Stimulated activated effector memory CD8-positive, alpha-beta T cell treated with anti-CD3 and anti-CD28 coated beads, Interleukin-12 subunit alpha, Interleukin-12 subunit beta, amount 100 ng/mL, for 72 hours (primary cell): Measurements from ENCODE around the gene MACROD2.

ENCODE experiments used
- ATAC-seq: fragments of 150-1000 bp; cut with Tn5 transposase; 2 replicates; pipeline ENCODE4 v1.10.0; 2021
- DNase-seq, 2 donors: peaks; one replicate each; pipeline ENCODE4 v3.0.0; 2021 to 2022; ENCODE audit warnings: low spot score in 2 of 2
- H3K27ac Mint-ChIP-seq: one replicate; pipeline ENCODE4 v1.8.0; 2022; ENCODE audit warnings: mild to moderate bottlenecking, mixed read lengths
- H3K36me3 Mint-ChIP-seq: one replicate; pipeline ENCODE4 v1.8.0; 2022; ENCODE audit warnings: mild to moderate bottlenecking, mixed read lengths
- H3K4me1 Mint-ChIP-seq: one replicate; pipeline ENCODE4 v1.8.0; 2022; ENCODE audit warnings: mixed read lengths
- H3K4me3 Mint-ChIP-seq: one replicate; pipeline ENCODE4 v1.8.0; 2022; ENCODE audit warnings: mild to moderate bottlenecking, mixed read lengths
- H3K9me3 Mint-ChIP-seq: one replicate; pipeline ENCODE4 v1.8.0; 2022; ENCODE audit warnings: mixed read lengths

The MACROD2 gene

DNA sequence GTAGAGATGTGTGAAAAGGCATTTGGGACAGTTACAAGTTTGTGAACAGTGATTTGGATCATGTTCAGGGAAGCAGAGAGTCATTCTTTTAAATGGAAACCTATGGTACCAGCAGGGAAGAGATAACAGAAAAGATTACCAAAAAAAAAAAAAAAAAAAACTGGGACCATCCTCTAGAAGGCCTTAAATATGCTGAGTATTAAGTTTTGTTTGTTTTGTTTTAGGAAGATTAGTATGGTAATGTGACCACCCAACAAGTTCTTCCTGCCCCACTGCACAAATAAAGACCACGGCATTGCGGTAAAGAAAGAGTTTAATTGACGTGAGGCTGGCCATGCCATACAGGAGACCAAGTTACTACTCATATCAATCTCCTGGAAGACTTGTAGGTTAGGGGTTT, 1631.8 kb downstream of the MACROD2 start:
- Mint-ChIP-seq H3K4me1 (no peaks in the 10 kb centered on the region), H3K9me3 (peaks cover 10% of the 10 kb centered on the region), H3K27ac (no peak overlapping the region), H3K36me3 (no peaks in the 10 kb centered on the region), H3K4me3 (no peak overlapping the region)
- ATAC-seq (no peak), DNase-seq (no peak)

GRCh38 chr20:15627501-15627903, 1632.2 kb downstream of the MACROD2 start:
- H3K27ac Mint-ChIP-seq, result no peak overlapping the region
- H3K4me3 Mint-ChIP-seq, result no peak overlapping the region
- ATAC-seq, result no peak
- no peaks in the 10 kb centered on the region for H3K4me1 Mint-ChIP-seq
- peaks cover 10% of the 10 kb centered on the region for H3K9me3 Mint-ChIP-seq
- no peaks in the 10 kb centered on the region for H3K36me3 Mint-ChIP-seq
- no peak for DNase-seq

GRCh38 chr20:15628851-15629353, 1633.6 kb downstream of the MACROD2 start:
- Mint-ChIP-seq H3K27ac (no peak overlapping the region), H3K4me3 (no peak overlapping the region), H3K36me3 (no peaks in the 10 kb centered on the region), H3K4me1 (no peaks in the 10 kb centered on the region), H3K9me3 (peaks cover 10% of the 10 kb centered on the region)
- DNase-seq (no peak), ATAC-seq (no peak)

DNA sequence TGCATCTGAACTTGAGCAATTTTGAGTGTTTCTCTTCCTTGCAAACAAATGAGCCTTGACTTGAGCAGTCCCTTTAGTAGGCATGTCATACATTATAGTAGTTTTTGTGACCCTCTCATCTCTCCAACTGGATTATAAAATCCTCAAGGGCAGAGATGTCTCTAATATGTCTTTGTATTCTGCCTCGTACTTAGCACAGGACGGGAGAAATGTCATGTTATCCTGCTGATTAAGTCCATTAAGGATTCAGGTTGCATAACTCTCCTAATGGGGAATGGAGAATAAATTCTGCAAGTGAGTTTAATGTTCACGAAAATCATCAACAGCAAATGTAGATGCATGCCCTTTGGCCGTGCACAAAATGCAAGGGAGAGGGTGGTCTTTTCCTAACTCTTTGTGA, 1635.0 kb downstream of the MACROD2 start:
- Mint-ChIP-seq H3K4me1 (no peaks in the 10 kb centered on the region), H3K9me3 (peaks cover 14% of the 10 kb centered on the region), H3K36me3 (no peaks in the 10 kb centered on the region), H3K27ac (no peak overlapping the region), H3K4me3 (no peak overlapping the region)
- no peak for ATAC-seq
- no peak for DNase-seq

GRCh38 chr20:15632680-15633079, 1637.4 kb downstream of the MACROD2 start:
- Mint-ChIP-seq H3K36me3 (no peaks in the 10 kb centered on the region), H3K27ac (no peak overlapping the region), H3K9me3 (peaks cover 14% of the 10 kb centered on the region), H3K4me3 (no peak overlapping the region), H3K4me1 (no peaks in the 10 kb centered on the region)
- ATAC-seq, result no peak
- DNase-seq, result no peak

DNA sequence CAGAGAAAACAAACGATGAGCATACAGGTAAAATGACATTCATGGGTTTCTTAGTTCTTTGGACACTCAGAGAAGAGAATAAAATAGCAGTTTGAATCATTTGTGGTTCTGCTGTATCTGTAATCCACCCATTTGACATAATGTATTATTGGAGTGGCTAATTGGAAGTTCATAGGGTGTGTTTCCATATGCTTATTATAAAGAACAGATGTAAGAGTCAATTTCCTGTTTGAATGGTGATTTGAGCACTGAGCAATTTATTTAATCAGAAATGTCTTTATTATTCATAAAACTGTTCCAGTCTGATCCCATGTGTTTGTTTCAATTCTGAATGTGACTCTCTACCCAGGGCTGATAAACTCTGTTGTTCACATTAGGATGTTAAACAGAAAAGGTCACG, 1638.8 kb downstream of the MACROD2 start:
- H3K36me3 Mint-ChIP-seq, result no peaks in the 10 kb centered on the region
- ATAC-seq, result no peak
- H3K9me3 Mint-ChIP-seq, result peaks cover 13% of the 10 kb centered on the region
- no peak overlapping the region for H3K4me3 Mint-ChIP-seq
- DNase-seq, result no peak
- H3K27ac Mint-ChIP-seq, result no peak overlapping the region
- no peaks in the 10 kb centered on the region for H3K4me1 Mint-ChIP-seq

- Mint-ChIP-seq H3K36me3 (no peaks in the 10 kb centered on the region), H3K4me1 (no peaks in the 10 kb centered on the region), H3K27ac (no peak overlapping the region), H3K9me3 (peaks cover 18% of the 10 kb centered on the region), H3K4me3 (no peak overlapping the region)
- ATAC-seq (no peak), DNase-seq (no peak)
These were observed 1642.2 kb downstream of the MACROD2 start for GRCh38 chr20:15637546-15637945.

- peaks cover 20% of the 10 kb centered on the region for H3K9me3 Mint-ChIP-seq
- H3K4me3 Mint-ChIP-seq, result no peak overlapping the region
- DNase-seq, result no peak
- no peak for ATAC-seq
- H3K36me3 Mint-ChIP-seq, result no peaks in the 10 kb centered on the region
- H3K4me1 Mint-ChIP-seq, result no peaks in the 10 kb centered on the region
- no peak overlapping the region for H3K27ac Mint-ChIP-seq
These were observed 1642.8 kb downstream of the MACROD2 start for GRCh38 chr20:15637950-15638754.

- no peak for ATAC-seq
- Mint-ChIP-seq H3K36me3 (no peaks in the 10 kb centered on the region), H3K4me1 (no peaks in the 10 kb centered on the region), H3K27ac (no peak overlapping the region), H3K9me3 (peaks cover 23% of the 10 kb centered on the region), H3K4me3 (no peak overlapping the region)
- DNase-seq, result no peak
These were observed 1643.5 kb downstream of the MACROD2 start for GRCh38 chr20:15638816-15639215.

- no peak overlapping the region for H3K4me3 Mint-ChIP-seq
- no peaks in the 10 kb centered on the region for H3K4me1 Mint-ChIP-seq
- ATAC-seq (no peak), DNase-seq (no peak)
- H3K36me3 Mint-ChIP-seq, result no peaks in the 10 kb centered on the region
- no peak overlapping the region for H3K27ac Mint-ChIP-seq
- peaks cover 22% of the 10 kb centered on the region for H3K9me3 Mint-ChIP-seq
These were observed 1644.5 kb downstream of the MACROD2 start for GRCh38 chr20:15639839-15640238.

GRCh38 chr20:15642109-15642508, 1646.8 kb downstream of the MACROD2 start:
- ATAC-seq, result no peak
- Mint-ChIP-seq H3K36me3 (no peaks in the 10 kb centered on the region), H3K27ac (no peak overlapping the region), H3K9me3 (peaks cover 19% of the 10 kb centered on the region), H3K4me1 (no peaks in the 10 kb centered on the region), H3K4me3 (no peak overlapping the region)
- DNase-seq, result no peak

DNA sequence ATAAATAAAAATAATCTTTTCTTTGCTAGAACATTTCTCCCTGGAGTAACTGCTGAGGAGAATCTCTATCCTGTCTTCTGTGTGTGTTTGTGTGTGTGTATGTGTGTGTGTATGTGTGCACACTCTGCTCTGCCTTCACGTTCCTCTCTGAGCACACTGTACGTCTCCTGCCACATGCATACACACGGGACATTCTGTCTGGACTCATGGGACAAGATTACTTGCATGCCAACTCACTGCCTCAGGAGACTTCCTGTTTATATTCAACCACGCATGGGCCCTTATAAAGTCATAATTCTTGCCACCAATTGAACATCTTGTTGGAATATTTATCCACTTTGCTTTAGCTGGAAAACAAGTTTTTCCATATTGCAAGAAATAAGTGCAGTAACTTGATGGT, 1647.4 kb downstream of the MACROD2 start:
- Mint-ChIP-seq H3K9me3 (peaks cover 20% of the 10 kb centered on the region), H3K4me3 (no peak overlapping the region), H3K36me3 (no peaks in the 10 kb centered on the region), H3K27ac (no peak overlapping the region), H3K4me1 (no peaks in the 10 kb centered on the region)
- ATAC-seq, result no peak
- no peak for DNase-seq

DNA sequence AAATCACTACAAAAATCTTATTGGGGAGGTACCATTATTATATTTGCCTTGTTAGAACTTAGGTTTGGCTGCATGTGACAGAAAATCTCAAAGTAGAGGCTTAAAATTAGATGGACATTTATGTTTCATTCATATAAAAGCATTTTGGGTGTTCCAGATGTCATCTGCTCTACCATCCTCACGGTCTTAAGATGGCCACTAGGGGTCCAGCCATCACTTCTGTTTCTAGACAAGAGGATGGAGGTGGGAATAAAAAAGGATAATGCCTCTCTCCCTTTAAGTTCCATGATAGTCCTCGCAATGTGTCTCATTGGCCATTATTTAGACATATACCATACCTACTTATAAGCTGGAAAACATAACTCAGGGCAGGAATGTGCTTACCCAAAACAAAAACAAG, 1648.4 kb downstream of the MACROD2 start:
- Mint-ChIP-seq H3K4me3 (no peak overlapping the region), H3K36me3 (no peaks in the 10 kb centered on the region), H3K27ac (no peak overlapping the region), H3K9me3 (peaks cover 21% of the 10 kb centered on the region), H3K4me1 (no peaks in the 10 kb centered on the region)
- DNase-seq, result no peak
- no peak for ATAC-seq

- H3K36me3 Mint-ChIP-seq, result no peaks in the 10 kb centered on the region
- no peak overlapping the region for H3K4me3 Mint-ChIP-seq
- DNase-seq (no peak), ATAC-seq (no peak)
- H3K27ac Mint-ChIP-seq, result no peak overlapping the region
- peaks cover 17% of the 10 kb centered on the region for H3K9me3 Mint-ChIP-seq
- H3K4me1 Mint-ChIP-seq, result no peaks in the 10 kb centered on the region
These were observed 1650.5 kb downstream of the MACROD2 start for GRCh38 chr20:15645816-15646215.

- no peaks in the 10 kb centered on the region for H3K36me3 Mint-ChIP-seq
- H3K27ac Mint-ChIP-seq, result no peak overlapping the region
- no peaks in the 10 kb centered on the region for H3K4me1 Mint-ChIP-seq
- DNase-seq (no peak), ATAC-seq (no peak)
- peaks cover 6% of the 10 kb centered on the region for H3K9me3 Mint-ChIP-seq
- H3K4me3 Mint-ChIP-seq, result no peak overlapping the region
These were observed 1658.3 kb downstream of the MACROD2 start for GRCh38 chr20:15653396-15654207.

GRCh38 chr20:15654208-15654649, 1658.9 kb downstream of the MACROD2 start:
- H3K9me3 Mint-ChIP-seq, result peaks cover 3% of the 10 kb centered on the region
- H3K27ac Mint-ChIP-seq, result no peak overlapping the region
- ATAC-seq (no peak), DNase-seq (no peak)
- no peaks in the 10 kb centered on the region for H3K4me1 Mint-ChIP-seq
- H3K4me3 Mint-ChIP-seq, result no peak overlapping the region
- no peaks in the 10 kb centered on the region for H3K36me3 Mint-ChIP-seq
